Endodermal cell (in vitro differentiated cells): ENCODE data around the gene PSMB8. TPM values are rescaled to one million over a fixed set of nuclear protein-coding genes. Genes with fewer than 3 reads are reported as not detected.

ENCODE experiments used
- DNase-seq: peaks from one replicate; pipeline ENCODE4 v3.0.0-alpha.2; 2017
- H3K27ac ChIP-seq: 2 replicates; pipeline ENCODE4 v1.5.1; 2013; ENCODE audit warnings: mild to moderate bottlenecking, low read depth, low read length, moderate library complexity
- H3K27me3 ChIP-seq: 2 replicates; pipeline ENCODE4 v1.6.1; 2013; ENCODE audit warnings: mild to moderate bottlenecking, low read length, moderate library complexity; ENCODE audit not compliant: insufficient read depth, control insufficient read depth, poor library complexity, severe bottlenecking
- H3K36me3 ChIP-seq: 2 replicates; pipeline ENCODE4 v1.7.0; 2013; ENCODE audit warnings: mild to moderate bottlenecking, low read length, moderate library complexity; ENCODE audit not compliant: control insufficient read depth, insufficient read depth
- H3K4me1 ChIP-seq: one replicate; pipeline ENCODE4 v1.7.0; 2013; ENCODE audit warnings: low read length; ENCODE audit not compliant: control insufficient read depth, insufficient read depth
- H3K4me3 ChIP-seq: 2 replicates; pipeline ENCODE4 v1.5.1; 2013; ENCODE audit warnings: mild to moderate bottlenecking, low read length, moderate library complexity
- H3K9ac ChIP-seq: 2 replicates; pipeline ENCODE4 v1.6.1; 2013; ENCODE audit warnings: mild to moderate bottlenecking, low read length, moderate library complexity; ENCODE audit not compliant: poor library complexity, severe bottlenecking; ENCODE audit errors: extremely low read depth
- H3K9me3 ChIP-seq: 2 replicates; pipeline ENCODE4 v1.6.1; 2013; ENCODE audit warnings: mild to moderate bottlenecking, low read length, moderate library complexity; ENCODE audit not compliant: control insufficient read depth
- H3K27ac Mint-ChIP-seq: 2 replicates; pipeline ENCODE4 v1.8.0; 2020; ENCODE audit warnings: mixed read lengths
- H3K27me3 Mint-ChIP-seq: 2 replicates; pipeline ENCODE4 v1.8.0; 2021; ENCODE audit warnings: mild to moderate bottlenecking, mixed read lengths; ENCODE audit not compliant: insufficient read depth
- H3K36me3 Mint-ChIP-seq: 2 replicates; pipeline ENCODE4 v1.8.0; 2020; ENCODE audit warnings: low read depth, mixed read lengths
- H3K4me1 Mint-ChIP-seq: 2 replicates; pipeline ENCODE4 v1.8.0; 2020; ENCODE audit warnings: mixed read lengths
- H3K4me3 Mint-ChIP-seq: 2 replicates; pipeline ENCODE4 v1.8.0; 2020; ENCODE audit warnings: mild to moderate bottlenecking, moderate library complexity, mixed read lengths
- H3K9me3 Mint-ChIP-seq: 2 replicates; pipeline ENCODE4 v1.8.0; 2020; ENCODE audit warnings: mild to moderate bottlenecking, mixed read lengths
- WGBS, 2 experiments: methylation state at CpG; one replicate each; pipeline versions ENCODE4 v1.1.5 to v1.1.7; 2013; ENCODE audit warnings: missing lambda C conversion rate in 2 of 2, mixed read lengths in 1 of 2; ENCODE audit not compliant: insufficient coverage in 1 of 2, insufficient read length in 1 of 2; 5-methylcytosine and 5-hydroxymethylcytosine counted together
- total RNA-seq, 2 donors: library from RNA; stranded (reverse); fragmentation: NEBNext Ultra II Directional in 1 of 2; extraction: Animal tissue kit (Norgen Biotek cat#: 25700) in 1 of 2; gene quantifications; 2 replicates in 1 of 2; 3 replicates in 1 of 2; pipeline ENCODE4 v1.2.1, GENCODE V29; 2021
- TF ChIP-seq, protein P1 (sequence below): fragments of 200-600 bp; sonication (generic); conservative IDR thresholded peaks from 2 replicates; pipeline ENCODE4 v1.5.0; 2021; ENCODE audit warnings: antibody characterized with exemption, mild to moderate bottlenecking

Gene PSMB8
- total RNA-seq, 2 donors from 2014 or later: 0.93 to 3.1 TPM

DNA sequence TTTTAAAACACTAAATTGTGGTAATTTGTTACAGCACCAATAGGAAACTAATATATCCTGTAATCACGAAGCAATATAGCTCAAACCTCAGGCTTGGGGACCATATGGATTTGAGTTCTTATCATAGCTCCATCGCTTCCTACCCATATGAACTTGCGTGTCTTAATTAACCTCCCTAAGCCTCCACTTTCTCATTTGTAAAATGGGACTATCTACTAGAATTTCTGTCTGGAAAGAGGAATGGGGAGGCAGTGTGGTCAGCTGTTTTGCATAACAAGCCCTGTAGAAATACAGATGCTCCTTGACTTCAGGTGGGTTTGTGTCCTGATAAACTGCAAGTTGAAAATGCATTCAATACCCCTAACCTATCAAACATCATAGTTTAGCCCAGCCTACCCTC is 44.1 kb downstream of the PSMB8 start:
- no peak overlapping the region for H3K9ac ChIP-seq
- no peak overlapping the region for H3K4me3 ChIP-seq
- TF ChIP-seq, protein P1, sequence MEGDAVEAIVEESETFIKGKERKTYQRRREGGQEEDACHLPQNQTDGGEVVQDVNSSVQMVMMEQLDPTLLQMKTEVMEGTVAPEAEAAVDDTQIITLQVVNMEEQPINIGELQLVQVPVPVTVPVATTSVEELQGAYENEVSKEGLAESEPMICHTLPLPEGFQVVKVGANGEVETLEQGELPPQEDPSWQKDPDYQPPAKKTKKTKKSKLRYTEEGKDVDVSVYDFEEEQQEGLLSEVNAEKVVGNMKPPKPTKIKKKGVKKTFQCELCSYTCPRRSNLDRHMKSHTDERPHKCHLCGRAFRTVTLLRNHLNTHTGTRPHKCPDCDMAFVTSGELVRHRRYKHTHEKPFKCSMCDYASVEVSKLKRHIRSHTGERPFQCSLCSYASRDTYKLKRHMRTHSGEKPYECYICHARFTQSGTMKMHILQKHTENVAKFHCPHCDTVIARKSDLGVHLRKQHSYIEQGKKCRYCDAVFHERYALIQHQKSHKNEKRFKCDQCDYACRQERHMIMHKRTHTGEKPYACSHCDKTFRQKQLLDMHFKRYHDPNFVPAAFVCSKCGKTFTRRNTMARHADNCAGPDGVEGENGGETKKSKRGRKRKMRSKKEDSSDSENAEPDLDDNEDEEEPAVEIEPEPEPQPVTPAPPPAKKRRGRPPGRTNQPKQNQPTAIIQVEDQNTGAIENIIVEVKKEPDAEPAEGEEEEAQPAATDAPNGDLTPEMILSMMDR: no peak
- H3K36me3 Mint-ChIP-seq: no peaks in the 10 kb centered on the region
- no peak overlapping the region for H3K4me3 Mint-ChIP-seq
- peaks cover 9% of the 10 kb centered on the region for H3K9me3 Mint-ChIP-seq
- H3K27ac ChIP-seq: no peak overlapping the region
- peaks cover 36% of the 10 kb centered on the region for H3K27me3 ChIP-seq
- no peak for DNase-seq
- no peaks in the 10 kb centered on the region for H3K36me3 ChIP-seq
- H3K9me3 ChIP-seq: peaks cover 11% of the 10 kb centered on the region
- H3K27me3 Mint-ChIP-seq: peaks cover 64% of the 10 kb centered on the region
- H3K4me1 Mint-ChIP-seq: peaks cover 2% of the 10 kb centered on the region
- H3K27ac Mint-ChIP-seq: no peak overlapping the region
- 91% methylated on average over 3 of the region's 3 CpGs; no CpG with 5 or more reads in 1 of the 2 experiments for WGBS, 2 experiments
- no peaks in the 10 kb centered on the region for H3K4me1 ChIP-seq

DNA sequence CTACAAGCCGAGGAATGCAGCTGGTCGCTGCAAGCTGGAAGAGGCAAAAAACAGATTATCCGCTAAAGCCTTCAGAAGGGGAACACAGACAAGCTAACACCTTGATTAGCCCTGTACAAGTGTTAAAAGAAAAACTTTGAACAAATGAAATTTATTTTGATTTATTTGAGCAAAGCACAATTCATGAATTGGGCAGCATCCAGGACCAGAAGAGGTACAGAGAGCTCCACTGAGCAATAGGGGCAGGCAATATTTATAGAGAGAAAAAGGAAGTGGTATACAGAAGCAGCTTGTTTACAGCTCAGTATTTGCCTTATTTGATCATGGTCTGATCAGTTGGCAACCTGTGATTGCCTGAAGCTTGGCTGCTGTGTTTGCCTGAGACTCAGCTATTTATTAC is 44.7 kb downstream of the PSMB8 start:
- Mint-ChIP-seq H3K27me3 (peaks cover 64% of the 10 kb centered on the region), H3K4me1 (peaks cover 2% of the 10 kb centered on the region), H3K27ac (no peak overlapping the region), H3K4me3 (no peak overlapping the region), H3K36me3 (no peaks in the 10 kb centered on the region), H3K9me3 (peaks cover 9% of the 10 kb centered on the region)
- H3K27me3 ChIP-seq: peaks cover 35% of the 10 kb centered on the region
- H3K27ac ChIP-seq: no peak overlapping the region
- H3K9ac ChIP-seq: no peak overlapping the region
- H3K4me3 ChIP-seq: no peak overlapping the region
- peaks cover 11% of the 10 kb centered on the region for H3K9me3 ChIP-seq
- H3K4me1 ChIP-seq: no peaks in the 10 kb centered on the region
- TF ChIP-seq, protein P1: no peak
- DNase-seq: no peak
- 92 to 94% methylated on average over 3 of the region's 3 CpGs for whole genome bisulfite sequencing, 2 experiments
- no peaks in the 10 kb centered on the region for H3K36me3 ChIP-seq

DNA sequence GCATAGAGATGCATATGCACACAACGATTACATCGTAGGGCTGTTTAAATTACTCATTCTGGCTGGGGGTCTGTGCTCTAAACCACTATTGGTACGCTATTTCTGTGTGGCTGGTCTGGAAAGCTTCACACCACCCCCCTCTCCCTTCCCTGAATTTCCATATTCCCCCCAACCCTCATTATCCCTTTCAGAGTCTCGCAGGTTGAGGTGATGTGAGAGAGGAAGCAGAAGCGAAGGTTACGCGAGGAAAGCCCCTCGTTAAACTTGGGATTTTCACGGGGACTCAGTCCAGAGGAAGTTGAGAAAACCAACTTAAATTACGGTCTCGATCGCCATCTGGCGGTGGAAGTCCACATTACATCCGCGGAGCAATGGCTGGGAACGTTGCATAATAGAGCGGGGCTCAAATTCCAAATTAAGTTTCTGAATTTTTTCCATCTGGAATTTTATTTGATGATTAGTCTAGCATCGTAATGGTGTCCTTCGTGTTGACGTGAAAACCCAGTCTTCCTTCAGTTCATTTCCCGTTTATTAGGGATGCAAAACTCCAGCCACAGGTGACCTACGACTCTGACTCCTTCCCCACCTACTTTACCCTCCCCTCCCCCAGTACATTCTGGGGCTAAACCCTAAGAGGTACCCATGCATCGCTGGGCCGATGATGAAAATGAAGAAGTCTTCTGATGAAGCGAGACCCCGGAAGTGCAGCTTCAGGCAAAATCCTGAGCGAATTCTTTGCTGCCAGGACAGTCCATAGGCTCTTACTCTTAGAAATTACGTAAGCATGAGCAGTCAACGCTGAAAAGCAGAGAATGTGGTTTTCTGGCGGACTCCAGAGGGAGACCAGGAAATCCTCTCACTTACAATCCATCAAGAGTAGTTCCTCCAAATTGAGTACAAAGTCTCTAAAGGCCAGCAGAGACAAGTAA is 46.7 kb downstream of the PSMB8 start:
- Histone ChIP-seq H3K9me3 (peaks cover 11% of the 10 kb centered on the region), H3K4me3 (peak overlapping the region; percentile 21), H3K9ac (no peak overlapping the region), H3K36me3 (no peaks in the 10 kb centered on the region), H3K27me3 (peaks cover 31% of the 10 kb centered on the region), H3K27ac (no peak overlapping the region), H3K4me1 (no peaks in the 10 kb centered on the region)
- Mint-ChIP-seq H3K9me3 (peaks cover 9% of the 10 kb centered on the region), H3K4me3 (peak overlapping the region; percentile 44), H3K27ac (no peak overlapping the region), H3K36me3 (no peaks in the 10 kb centered on the region), H3K27me3 (peaks cover 50% of the 10 kb centered on the region), H3K4me1 (peaks cover 11% of the 10 kb centered on the region)
- TF ChIP-seq, protein P1: peak; percentile 92
- DNase-seq: peak; percentile 89
- 27 to 29% methylated on average over 23 to 30 of the region's 30 CpGs for WGBS, 2 experiments
